T follicular helper cell (primary cell): ENCODE data around the gene HNRNPD.
A peak's percentile ranks its signal among the peaks of the same experiment; 100 is the strongest.
"Not testable (repeated sequence)": the region's sequence is repeated elsewhere in the genome, so short reads cannot be mapped to it uniquely, and the experiment has no call there.

Experiments
- DNase-seq: peaks from one replicate; pipeline ENCODE4 v3.0.0-alpha.2; 2020; ENCODE audit warnings: low read depth

HNRNPD gene

GRCh38 chr4:82372517-82373485, 990 bp downstream of the HNRNPD start:
- peak; percentile 64 for DNase-seq

GRCh38 chr4:82371497-82371896, 2.3 kb downstream of the HNRNPD start:
- DNase-seq = no peak

- DNase-seq = no peak
These were observed 6.2 kb downstream of the HNRNPD start for GRCh38 chr4:82367438-82368097.

GRCh38 chr4:82366431-82366830, 7.4 kb downstream of the HNRNPD start:
- DNase-seq = not testable (repeated sequence)

DNA sequence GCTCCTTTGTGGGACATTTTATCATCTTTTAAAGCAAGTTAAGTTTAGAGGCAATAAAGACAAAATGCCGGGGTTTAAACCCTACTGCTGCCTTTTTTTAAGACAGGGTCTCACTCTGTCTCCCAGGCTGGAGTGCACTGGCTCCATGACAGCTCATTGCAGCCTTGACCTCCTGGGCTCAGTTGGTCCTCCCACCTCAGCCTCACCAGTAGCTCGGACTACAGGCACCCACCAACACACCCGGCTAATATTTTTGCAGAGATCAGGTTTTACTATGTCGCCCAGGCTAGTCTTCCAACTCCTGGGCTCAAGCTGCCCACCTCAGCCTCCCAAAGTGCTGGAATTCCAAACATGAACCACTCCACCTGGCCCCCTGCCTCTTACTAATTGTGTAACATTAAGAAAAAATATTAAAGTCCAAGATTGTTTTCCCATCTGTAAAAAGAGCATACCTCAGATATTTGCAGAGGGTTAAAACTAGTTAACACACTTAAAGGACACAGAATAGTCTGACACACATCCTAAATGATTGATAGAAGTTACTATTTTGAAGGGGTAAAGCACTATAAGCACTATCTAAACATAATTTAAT, 9.8 kb downstream of the HNRNPD start:
- DNase-seq = no peak

DNA sequence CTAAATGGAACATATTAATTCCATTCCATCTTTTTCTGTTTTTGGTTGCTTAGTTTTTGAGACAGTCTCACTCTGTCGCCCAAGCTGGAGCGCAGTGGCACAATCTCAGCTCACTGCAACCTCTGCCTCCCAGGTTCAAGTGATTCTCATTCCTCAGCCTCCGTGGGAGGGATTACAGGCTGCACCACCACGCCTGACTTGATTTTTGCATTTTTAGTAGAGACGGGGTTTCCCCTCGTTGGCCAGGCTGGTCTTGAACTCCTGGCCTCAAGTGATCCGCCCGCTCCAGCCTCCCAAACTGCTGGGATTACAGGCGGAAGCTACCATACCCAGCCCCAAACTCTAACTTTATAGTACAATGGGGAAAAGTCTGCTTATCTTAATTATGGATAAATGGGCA, 11.2 kb downstream of the HNRNPD start:
- DNase-seq = no peak

- no peak for DNase-seq
These were observed 13.3 kb downstream of the HNRNPD start for GRCh38 chr4:82360298-82361177.

GRCh38 chr4:82358847-82359246, 14.9 kb downstream of the HNRNPD start:
- no peak for DNase-seq

DNA sequence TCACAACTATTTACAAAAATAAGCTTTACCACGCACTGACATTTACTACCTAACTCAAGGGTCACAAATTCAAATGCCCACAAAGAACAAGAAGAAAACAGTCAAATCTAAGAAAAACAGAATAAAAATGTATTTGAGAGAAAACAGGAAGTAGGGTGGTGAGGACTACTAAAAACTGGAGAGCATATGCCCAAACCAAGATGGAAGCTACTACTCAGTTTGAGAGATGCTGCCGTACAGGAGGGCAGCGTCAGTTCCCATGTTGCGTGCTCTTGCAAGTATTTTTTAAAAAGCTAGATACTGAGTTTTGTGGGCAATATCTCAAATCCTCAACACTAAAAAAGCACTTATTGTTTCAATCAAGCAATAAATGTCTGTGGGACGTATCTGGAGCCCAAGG, 16.2 kb downstream of the HNRNPD start:
- no peak for DNase-seq

- no peak for DNase-seq
These were observed 19.0 kb downstream of the HNRNPD start for GRCh38 chr4:82354788-82355187.

GRCh38 chr4:82352825-82353366, 20.9 kb downstream of the HNRNPD start:
- no peak for DNase-seq

DNA sequence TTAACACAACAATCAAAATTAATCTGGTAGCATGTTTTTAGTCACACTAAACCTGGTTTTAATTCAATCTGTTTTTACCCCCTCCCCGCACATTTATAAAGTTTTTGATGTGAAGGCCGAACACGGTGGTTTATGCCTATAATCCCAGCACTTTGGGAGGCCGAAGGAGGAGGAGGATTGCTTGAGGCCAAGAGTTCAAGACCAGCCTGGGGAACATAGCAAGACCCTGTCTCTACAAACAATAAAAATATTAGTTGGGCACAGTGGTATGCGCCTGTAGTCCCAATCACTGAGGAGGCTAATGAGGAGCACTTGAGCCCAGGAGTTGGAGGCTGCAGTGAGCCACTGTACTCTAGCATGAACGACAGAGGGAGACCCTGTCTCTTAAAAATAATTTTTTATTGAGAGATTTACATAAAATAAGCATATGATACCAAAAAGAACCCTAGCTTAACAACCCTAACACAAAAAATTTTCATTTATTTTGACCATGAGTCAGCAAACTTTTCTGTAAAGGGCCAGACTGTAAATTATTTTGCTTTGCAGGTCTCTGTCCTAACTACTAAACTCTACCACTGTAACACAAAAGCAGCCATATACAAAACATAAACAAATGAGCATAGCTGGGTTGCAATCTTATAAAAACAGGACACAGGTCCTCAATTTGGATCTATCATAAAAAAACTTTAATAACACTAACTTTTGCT, 21.5 kb downstream of the HNRNPD start:
- no peak for DNase-seq

DNA sequence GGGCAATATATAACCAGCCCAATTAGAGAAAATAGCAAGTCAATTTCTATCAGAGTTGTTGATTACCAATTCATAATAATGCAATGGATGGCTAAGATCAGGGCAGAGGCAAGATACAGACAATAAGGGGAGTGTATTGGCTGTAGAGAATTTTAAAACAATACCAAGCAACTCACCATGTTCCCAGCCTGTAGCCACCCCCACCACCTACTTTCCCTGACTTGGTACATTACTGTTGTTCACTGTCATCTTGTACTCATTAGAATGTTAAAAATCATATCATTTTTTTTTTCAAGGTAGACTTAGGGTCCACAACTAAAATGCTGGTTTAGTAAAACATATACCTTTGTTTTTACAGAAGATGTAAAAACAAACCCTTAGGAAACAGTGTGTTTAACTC, 27.7 kb downstream of the HNRNPD start:
- no peak for DNase-seq

GRCh38 chr4:82335043-82335442, 38.7 kb downstream of the HNRNPD start:
- DNase-seq = no peak

DNA sequence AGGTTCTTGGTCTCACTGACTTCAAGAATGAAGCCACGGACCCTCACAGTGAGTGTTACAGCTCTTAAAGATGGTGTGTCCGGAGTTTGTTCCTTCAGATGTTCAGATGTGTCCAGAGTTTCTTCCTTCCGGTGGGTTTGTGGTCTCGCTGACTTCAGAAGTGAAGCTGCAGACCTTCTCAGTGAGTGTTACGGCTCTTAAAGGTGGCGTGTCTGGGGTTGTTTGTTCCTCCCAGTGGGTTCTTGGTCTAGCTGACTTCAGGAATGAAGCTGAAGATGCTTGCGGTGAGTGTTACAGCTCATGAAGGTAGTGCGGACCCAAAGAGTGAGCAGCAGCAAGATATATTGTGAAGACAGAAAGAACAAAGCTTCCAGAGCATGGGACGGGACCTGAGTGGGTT, 40.1 kb downstream of the HNRNPD start:
- not testable (repeated sequence) for DNase-seq

DNA sequence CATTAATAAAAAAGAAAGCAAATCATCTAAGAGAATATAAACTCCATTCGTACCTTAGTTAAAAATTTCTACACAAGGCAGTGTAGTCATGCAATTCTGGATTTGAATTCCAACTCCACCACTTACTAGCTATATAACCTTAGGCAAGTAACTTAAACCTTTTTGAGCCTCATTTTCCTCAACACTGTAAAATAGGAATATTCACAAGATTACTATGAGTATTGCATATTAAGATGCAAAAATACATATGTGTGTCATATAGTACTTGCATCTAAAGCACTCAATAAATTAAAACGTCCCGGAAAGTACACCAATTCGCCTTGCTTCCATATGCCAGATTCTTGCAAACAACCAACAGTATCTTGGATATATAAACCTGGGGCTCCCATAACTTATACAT, 42.0 kb downstream of the HNRNPD start:
- no peak for DNase-seq

GRCh38 chr4:82320351-82320750, 53.4 kb downstream of the HNRNPD start:
- no peak for DNase-seq

- DNase-seq = not testable (repeated sequence)
These were observed 70.7 kb downstream of the HNRNPD start for GRCh38 chr4:82303063-82303462.
